ENCODE measurements around the gene SASH1.
"Not testable (repeated sequence)": the region's sequence is repeated elsewhere in the genome, so short reads cannot be mapped to it uniquely, and the experiment has no call there.

GRCh38 chr6:148392127-148392526 is 49.5 kb downstream of the SASH1 start:
- TF ChIP-seq EZH2phosphoT487 (conservative IDR thresholded peaks at IDR 0.05; ENCODE audit: low read length) = not testable (repeated sequence)
- TF ChIP-seq, protein P1, sequence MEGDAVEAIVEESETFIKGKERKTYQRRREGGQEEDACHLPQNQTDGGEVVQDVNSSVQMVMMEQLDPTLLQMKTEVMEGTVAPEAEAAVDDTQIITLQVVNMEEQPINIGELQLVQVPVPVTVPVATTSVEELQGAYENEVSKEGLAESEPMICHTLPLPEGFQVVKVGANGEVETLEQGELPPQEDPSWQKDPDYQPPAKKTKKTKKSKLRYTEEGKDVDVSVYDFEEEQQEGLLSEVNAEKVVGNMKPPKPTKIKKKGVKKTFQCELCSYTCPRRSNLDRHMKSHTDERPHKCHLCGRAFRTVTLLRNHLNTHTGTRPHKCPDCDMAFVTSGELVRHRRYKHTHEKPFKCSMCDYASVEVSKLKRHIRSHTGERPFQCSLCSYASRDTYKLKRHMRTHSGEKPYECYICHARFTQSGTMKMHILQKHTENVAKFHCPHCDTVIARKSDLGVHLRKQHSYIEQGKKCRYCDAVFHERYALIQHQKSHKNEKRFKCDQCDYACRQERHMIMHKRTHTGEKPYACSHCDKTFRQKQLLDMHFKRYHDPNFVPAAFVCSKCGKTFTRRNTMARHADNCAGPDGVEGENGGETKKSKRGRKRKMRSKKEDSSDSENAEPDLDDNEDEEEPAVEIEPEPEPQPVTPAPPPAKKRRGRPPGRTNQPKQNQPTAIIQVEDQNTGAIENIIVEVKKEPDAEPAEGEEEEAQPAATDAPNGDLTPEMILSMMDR (IDR thresholded peaks at IDR 0.05; ENCODE audit: insufficient read depth, low read length, poor library complexity, severe bottlenecking) = not testable (repeated sequence)

Measured in SU-DHL-6 (cell line).